Measurements from ENCODE around the gene MIGA1. TPM values are rescaled to one million over a fixed set of nuclear protein-coding genes. Genes with fewer than 3 reads are reported as not detected.

MIGA1 gene
- polyA plus RNA-seq, 2 of the 4 experiments (the other 2 are of a cell fraction), result 6.5 to 7.4 TPM

DNA sequence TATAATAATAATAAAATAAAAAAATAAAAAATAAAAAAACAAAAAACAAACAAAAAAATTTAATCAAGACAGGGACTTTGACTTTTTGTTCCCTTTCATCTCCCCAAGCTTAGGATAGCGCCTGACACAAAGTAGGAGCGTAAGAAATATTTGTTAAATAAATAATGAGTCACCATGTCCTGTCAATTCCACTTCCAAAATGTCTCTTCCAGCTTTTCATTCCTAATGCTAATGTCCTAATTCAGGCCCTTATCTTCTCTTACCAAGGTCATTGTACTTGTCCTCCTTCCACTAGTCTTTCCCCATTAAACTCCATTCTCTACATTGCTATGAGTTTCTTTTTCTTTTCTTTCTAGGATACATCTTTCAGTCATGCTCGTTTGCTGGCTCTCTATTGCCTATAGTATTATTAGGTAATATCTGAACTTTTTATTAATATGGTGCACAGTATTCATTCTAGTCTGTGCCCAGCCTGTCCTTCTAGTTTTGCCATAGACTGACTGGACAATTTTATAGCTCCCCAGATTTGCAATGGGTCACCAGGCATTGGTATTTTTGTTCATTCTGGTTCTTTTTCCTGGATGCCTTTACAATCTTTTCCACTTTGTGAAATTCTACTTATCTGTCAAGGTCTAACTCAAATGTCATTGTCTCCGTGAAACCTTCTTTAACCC is 120.3 kb downstream of the MIGA1 start:
- no peaks in the 10 kb centered on the region for H3K4me1 ChIP-seq
- DNase-seq (ENCODE audit: low read depth in 1 of 2, low spot score in 1 of 2), result no peak
- CTCF ChIA-PET, result interaction anchor here (1.0 to 1.5 kb wide), 4 partner anchors 12 to 74 kb away, joined by 3 read pairs; partner anchors contain the start of gene NEXN
- 50% methylated on average over 4 of the region's 4 CpGs for WGBS (ENCODE audit: missing lambda C conversion rate)
- H3K9me3 ChIP-seq, result no peaks in the 10 kb centered on the region
- ATAC-seq, result no peak
- FAIRE-seq, result no peak
- TF ChIP-seq CEBPB (IDR thresholded peaks at IDR 0.05) (no peak), FOSL2 (IDR thresholded peaks at IDR 0.05) (no peak), FOSL2 (CRISPR knock-in tag; IDR thresholded peaks at IDR 0.05) (peak; percentile 20; the same call in 1 of the 2 replicates)
- no peak overlapping the region for H3K4me3 ChIP-seq
- no peak overlapping the region for H3K27ac ChIP-seq
- no peak overlapping the region for H3K4me2 ChIP-seq
- POLR2A ChIA-PET, result no interaction called here

DNA sequence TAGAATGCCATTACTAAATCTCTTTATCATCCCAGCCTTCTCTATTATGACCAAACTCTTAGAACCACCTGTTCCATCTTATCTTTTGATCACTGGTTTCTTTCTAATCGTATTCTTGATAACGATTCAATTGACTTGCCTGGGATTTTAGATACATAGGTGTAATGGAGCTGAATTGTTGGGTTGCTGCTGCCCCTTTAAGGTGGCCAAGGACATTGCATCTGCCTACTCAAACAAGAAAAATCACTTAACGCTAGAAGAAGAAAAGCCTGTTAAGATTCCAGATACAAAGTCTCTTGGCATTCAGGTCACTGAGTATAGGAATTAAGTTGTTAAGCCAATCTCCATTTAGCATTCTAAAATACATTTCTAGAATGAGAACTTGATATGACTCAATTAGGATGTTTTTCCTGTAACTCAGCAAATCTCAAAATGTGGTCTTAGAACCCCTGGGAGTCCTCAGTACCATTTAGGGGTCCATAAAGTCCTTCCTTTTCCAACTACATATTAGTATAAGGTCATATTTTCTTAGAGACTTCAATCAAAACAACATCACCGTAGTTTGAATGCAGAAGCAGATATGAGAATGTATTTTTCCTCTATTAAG is 121.3 kb downstream of the MIGA1 start:
- FAIRE-seq (no peak), ATAC-seq (peak; percentile 77 to 84; a peak in 4 of 6 replicates), DNase-seq (ENCODE audit: low read depth in 1 of 2, low spot score in 1 of 2) (peak; percentile 18 to 66)
- Histone ChIP-seq H3K27ac (no peak overlapping the region), H3K4me2 (no peak overlapping the region), H3K4me3 (no peak overlapping the region), H3K4me1 (no peaks in the 10 kb centered on the region), H3K9me3 (no peaks in the 10 kb centered on the region)
- TF ChIP-seq RAD21 (conservative IDR thresholded peaks at IDR 0.05 in 1 of 2, IDR thresholded peaks at IDR 0.05 in 1 of 2), result peak; percentile 73 to 82
- TF ChIP-seq, protein P1, sequence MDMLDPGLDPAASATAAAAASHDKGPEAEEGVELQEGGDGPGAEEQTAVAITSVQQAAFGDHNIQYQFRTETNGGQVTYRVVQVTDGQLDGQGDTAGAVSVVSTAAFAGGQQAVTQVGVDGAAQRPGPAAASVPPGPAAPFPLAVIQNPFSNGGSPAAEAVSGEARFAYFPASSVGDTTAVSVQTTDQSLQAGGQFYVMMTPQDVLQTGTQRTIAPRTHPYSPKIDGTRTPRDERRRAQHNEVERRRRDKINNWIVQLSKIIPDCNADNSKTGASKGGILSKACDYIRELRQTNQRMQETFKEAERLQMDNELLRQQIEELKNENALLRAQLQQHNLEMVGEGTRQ (IDR thresholded peaks at IDR 0.05), result no peak
- TF ChIP-seq RFX5 (IDR thresholded peaks at IDR 0.05), result no peak
- TF ChIP-seq, protein P2, sequence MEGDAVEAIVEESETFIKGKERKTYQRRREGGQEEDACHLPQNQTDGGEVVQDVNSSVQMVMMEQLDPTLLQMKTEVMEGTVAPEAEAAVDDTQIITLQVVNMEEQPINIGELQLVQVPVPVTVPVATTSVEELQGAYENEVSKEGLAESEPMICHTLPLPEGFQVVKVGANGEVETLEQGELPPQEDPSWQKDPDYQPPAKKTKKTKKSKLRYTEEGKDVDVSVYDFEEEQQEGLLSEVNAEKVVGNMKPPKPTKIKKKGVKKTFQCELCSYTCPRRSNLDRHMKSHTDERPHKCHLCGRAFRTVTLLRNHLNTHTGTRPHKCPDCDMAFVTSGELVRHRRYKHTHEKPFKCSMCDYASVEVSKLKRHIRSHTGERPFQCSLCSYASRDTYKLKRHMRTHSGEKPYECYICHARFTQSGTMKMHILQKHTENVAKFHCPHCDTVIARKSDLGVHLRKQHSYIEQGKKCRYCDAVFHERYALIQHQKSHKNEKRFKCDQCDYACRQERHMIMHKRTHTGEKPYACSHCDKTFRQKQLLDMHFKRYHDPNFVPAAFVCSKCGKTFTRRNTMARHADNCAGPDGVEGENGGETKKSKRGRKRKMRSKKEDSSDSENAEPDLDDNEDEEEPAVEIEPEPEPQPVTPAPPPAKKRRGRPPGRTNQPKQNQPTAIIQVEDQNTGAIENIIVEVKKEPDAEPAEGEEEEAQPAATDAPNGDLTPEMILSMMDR (IDR thresholded peaks at IDR 0.05), result peak; percentile 62
- peak; percentile 53 for TF ChIP-seq SMC3 (IDR thresholded peaks at IDR 0.05)
- ChIA-PET POLR2A (no interaction called here), CTCF (interaction anchor here (0.6 to 1.5 kb wide), 5 partner anchors 13 to 215 kb away, joined by 3 read pairs; partner anchors contain the start of gene NEXN)
- 9% methylated on average over 4 of the region's 4 CpGs for WGBS (ENCODE audit: missing lambda C conversion rate)

GRCh38 chr1:77905603-77906002 is 126.2 kb downstream of the MIGA1 start:
- CTCF ChIA-PET, result interaction anchor here (0.7 kb wide), 1 partner anchor 1786 kb away, joined by 3 read pairs; no protein-coding TSS in a partner anchor
- 0% methylated on average over 1 of the region's 1 CpG for WGBS (ENCODE audit: missing lambda C conversion rate)
- FAIRE-seq (no peak), DNase-seq (ENCODE audit: low read depth in 1 of 2, low spot score in 1 of 2) (no peak), ATAC-seq (no peak)
- no peak overlapping the region for H3K4me2 ChIP-seq
- TF ChIP-seq ELK1 (IDR thresholded peaks at IDR 0.05; ENCODE audit: low read depth, low read length) (no peak), PHF8 (IDR thresholded peaks at IDR 0.05; ENCODE audit: borderline replicate concordance, low read depth) (no peak), ZFP36 (IDR thresholded peaks at IDR 0.05; ENCODE audit: borderline replicate concordance, partially characterized antibody) (peak; percentile 12)
- no peak overlapping the region for H3K4me3 ChIP-seq
- no peaks in the 10 kb centered on the region for H3K9me3 ChIP-seq
- no peak overlapping the region for H3K27ac ChIP-seq
- H3K4me1 ChIP-seq, result no peaks in the 10 kb centered on the region
- POLR2A ChIA-PET, result no interaction called here

DNA sequence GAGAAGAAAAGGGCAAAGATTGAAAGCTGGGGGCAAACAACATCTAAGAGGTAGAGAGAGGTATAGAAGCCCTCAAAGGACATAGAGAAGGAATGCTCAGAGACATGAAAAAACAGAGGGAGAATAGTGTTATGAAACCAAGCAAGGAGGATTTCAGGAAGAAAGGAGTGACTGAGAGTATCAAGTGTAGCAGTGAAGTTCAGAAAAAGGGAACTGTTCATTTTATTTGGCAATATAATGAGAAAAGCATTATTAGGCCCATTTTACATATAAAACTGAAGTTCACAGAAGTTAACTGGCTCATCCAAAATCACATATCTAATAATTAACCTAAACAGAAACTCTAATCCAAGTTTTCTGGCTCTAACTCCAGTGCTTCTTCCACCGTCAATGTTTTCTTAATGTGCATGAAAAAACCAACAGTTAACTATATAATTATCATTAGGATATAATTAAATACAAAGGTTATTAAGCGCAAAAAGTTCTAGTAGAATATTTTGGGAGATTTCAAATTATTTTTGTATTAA is 126.6 kb downstream of the MIGA1 start:
- no peak for FAIRE-seq
- DNase-seq (ENCODE audit: low read depth in 1 of 2, low spot score in 1 of 2), result no peak
- WGBS (ENCODE audit: missing lambda C conversion rate), result 82% methylated on average over 2 of the region's 2 CpGs
- CTCF ChIA-PET, result no interaction called here
- no peak for TF ChIP-seq FOSL2 (IDR thresholded peaks at IDR 0.05)
- no peak for TF ChIP-seq FOSL2 (CRISPR knock-in tag; IDR thresholded peaks at IDR 0.05)
- TF ChIP-seq EHF (CRISPR knock-in tag; IDR thresholded peaks at IDR 0.05), result no peak
- no peak for TF ChIP-seq ELK1 (IDR thresholded peaks at IDR 0.05; ENCODE audit: low read depth, low read length)
- no peak for TF ChIP-seq ZNF302 (CRISPR knock-in tag; IDR thresholded peaks at IDR 0.05)
- no peak for TF ChIP-seq FOSB (CRISPR knock-in tag; IDR thresholded peaks at IDR 0.05)
- TF ChIP-seq MAFK (IDR thresholded peaks at IDR 0.05; ENCODE audit: partially characterized antibody), result no peak
- no peak for TF ChIP-seq PHF8 (IDR thresholded peaks at IDR 0.05; ENCODE audit: borderline replicate concordance, low read depth)
- no peak for TF ChIP-seq MAZ (IDR thresholded peaks at IDR 0.05; ENCODE audit: borderline replicate concordance, low read depth, low read length)
- no peak for TF ChIP-seq SREBF2 (IDR thresholded peaks at IDR 0.05)
- POLR2A ChIA-PET, result no interaction called here
- no peaks in the 10 kb centered on the region for H3K4me1 ChIP-seq
- no peak overlapping the region for H3K27ac ChIP-seq
- no peak for ATAC-seq
- no peak overlapping the region for H3K4me3 ChIP-seq
- no peak overlapping the region for H3K4me2 ChIP-seq
- H3K9me3 ChIP-seq, result no peaks in the 10 kb centered on the region
